HAP-1 (cell line): ENCODE measurements around the gene NUDCD3.
A peak's percentile ranks its signal among the peaks of the same experiment; 100 is the strongest.

Experiments
- DNase-seq, 2 experiments: peaks; one replicate each; pipeline ENCODE4 v3.0.0-alpha.2; 2016 to 2020; ENCODE audit warnings: low spot score in 2 of 2
- H3K27me3 ChIP-seq: fragments of 250-450 bp; sonication (Bioruptor Pico); 2 replicates; pipeline ENCODE4 v1.5.1; 2020; ENCODE audit warnings: low read depth, mild to moderate bottlenecking, moderate library complexity
- H3K36me3 ChIP-seq: fragments of 250-450 bp; sonication (Bioruptor Pico); replicated peaks from 2 replicates; pipeline ENCODE4 v1.5.1; 2020; ENCODE audit warnings: mild to moderate bottlenecking
- H3K4me1 ChIP-seq: fragments of 250-450 bp; sonication (Bioruptor Pico); 2 replicates; pipeline ENCODE4 v1.5.1; 2020; ENCODE audit warnings: mild to moderate bottlenecking
- H3K4me3 ChIP-seq: fragments of 250-450 bp; sonication (Bioruptor Pico); 2 replicates; pipeline ENCODE4 v1.5.1; 2020; ENCODE audit warnings: mild to moderate bottlenecking, moderate library complexity
- H3K9me3 ChIP-seq: fragments of 250-450 bp; sonication (Bioruptor Pico); 2 replicates; pipeline ENCODE4 v1.5.1; 2020; ENCODE audit warnings: mild to moderate bottlenecking, moderate library complexity
- in situ Hi-C: fragments of 300-500 bp; cut with MboI; formaldehyde crosslinking; loops from 3 replicates; pipeline ENCODE4 v1.14.3; 2020; ENCODE audit warnings: low sequenced_read_pairs, inconsistent platforms, mixed read lengths

NUDCD3 gene

GRCh38 chr7:44482502-44483485, 7.7 kb downstream of the NUDCD3 start:
- no peaks in the 10 kb centered on the region for H3K27me3 ChIP-seq
- DNase-seq = no peak
- H3K4me1 ChIP-seq = no peaks in the 10 kb centered on the region
- no peaks in the 10 kb centered on the region for H3K9me3 ChIP-seq
- H3K4me3 ChIP-seq = no peak overlapping the region
- in situ Hi-C loops = loop anchor here (10.0 kb wide), 1 partner anchor 238 kb away; no protein-coding TSS in a partner anchor
- H3K36me3 ChIP-seq = peaks cover 63% of the 10 kb centered on the region

GRCh38 chr7:44477938-44478337, 12.5 kb downstream of the NUDCD3 start:
- Histone ChIP-seq H3K4me1 (no peaks in the 10 kb centered on the region), H3K9me3 (no peaks in the 10 kb centered on the region), H3K27me3 (no peaks in the 10 kb centered on the region), H3K36me3 (peaks cover 65% of the 10 kb centered on the region), H3K4me3 (no peak overlapping the region)
- in situ Hi-C loops = no loop called here
- DNase-seq = no peak

DNA sequence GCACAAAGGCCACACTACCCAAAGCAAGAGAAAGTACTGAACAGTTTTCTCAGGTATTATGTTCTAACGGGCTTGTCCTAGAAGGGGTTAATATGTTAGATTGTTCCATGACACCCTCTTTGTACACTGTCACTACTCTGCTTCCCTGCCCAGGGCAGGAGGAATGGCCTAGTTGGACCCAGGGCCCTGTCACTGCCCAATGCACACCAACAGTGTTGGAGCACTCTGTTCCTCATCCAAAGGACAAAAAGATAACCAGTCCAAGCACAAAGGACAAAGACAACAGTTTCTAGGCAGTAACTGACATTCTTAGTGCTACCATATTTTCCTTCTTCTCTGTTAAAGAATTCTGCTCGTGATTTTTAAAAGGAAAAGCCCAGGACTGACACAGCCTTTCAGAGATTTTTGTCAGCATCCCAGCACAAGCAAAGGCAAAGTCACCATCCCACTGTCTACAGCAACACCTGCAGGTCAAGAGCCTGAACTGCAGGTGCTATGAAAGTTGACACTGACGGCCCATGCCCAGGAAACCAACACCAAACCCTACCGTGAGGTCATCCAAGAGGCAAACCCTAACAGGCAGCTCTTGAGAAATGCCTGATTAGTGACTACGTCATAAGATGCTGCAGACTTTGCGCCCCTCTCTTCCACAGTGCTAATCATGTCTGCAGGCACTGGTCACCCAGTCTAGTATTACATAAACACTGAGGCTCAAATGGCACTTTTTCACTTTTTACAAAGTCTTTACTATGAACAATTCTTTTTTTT, 13.2 kb downstream of the NUDCD3 start:
- DNase-seq = peak; percentile 45 to 64
- Histone ChIP-seq H3K4me3 (no peak overlapping the region), H3K4me1 (no peaks in the 10 kb centered on the region), H3K27me3 (no peaks in the 10 kb centered on the region), H3K36me3 (peaks cover 62% of the 10 kb centered on the region), H3K9me3 (no peaks in the 10 kb centered on the region)
- in situ Hi-C loops = no loop called here

GRCh38 chr7:44476313-44476712, 14.1 kb downstream of the NUDCD3 start:
- Histone ChIP-seq H3K4me1 (no peaks in the 10 kb centered on the region), H3K9me3 (no peaks in the 10 kb centered on the region), H3K36me3 (peaks cover 59% of the 10 kb centered on the region), H3K27me3 (no peaks in the 10 kb centered on the region), H3K4me3 (no peak overlapping the region)
- DNase-seq = no peak
- in situ Hi-C loops = no loop called here

DNA sequence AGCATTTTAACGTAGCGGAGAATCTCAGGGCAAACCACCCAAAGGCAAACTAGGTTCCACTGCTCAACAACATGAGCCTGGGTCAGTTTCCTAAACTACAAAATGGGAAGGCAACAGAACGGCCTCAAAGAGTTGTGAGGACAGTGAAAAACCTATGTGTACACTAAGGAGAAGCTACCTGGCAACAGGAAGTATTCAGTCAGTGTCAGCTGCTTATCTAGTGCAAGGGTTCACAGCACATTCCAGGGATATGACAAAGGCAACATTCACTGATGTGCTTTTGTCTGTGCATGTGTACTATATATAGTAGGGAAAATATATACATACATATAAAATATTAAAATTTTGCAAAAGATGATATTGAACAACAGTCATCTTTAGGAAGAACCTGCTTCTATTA, 17.2 kb downstream of the NUDCD3 start:
- peaks cover 4% of the 10 kb centered on the region; the same call in 1 of the 2 replicates for H3K4me1 ChIP-seq
- no peaks in the 10 kb centered on the region for H3K9me3 ChIP-seq
- peaks cover 46% of the 10 kb centered on the region for H3K36me3 ChIP-seq
- no peak for DNase-seq
- in situ Hi-C loops = no loop called here
- no peak overlapping the region for H3K4me3 ChIP-seq
- no peaks in the 10 kb centered on the region for H3K27me3 ChIP-seq

DNA sequence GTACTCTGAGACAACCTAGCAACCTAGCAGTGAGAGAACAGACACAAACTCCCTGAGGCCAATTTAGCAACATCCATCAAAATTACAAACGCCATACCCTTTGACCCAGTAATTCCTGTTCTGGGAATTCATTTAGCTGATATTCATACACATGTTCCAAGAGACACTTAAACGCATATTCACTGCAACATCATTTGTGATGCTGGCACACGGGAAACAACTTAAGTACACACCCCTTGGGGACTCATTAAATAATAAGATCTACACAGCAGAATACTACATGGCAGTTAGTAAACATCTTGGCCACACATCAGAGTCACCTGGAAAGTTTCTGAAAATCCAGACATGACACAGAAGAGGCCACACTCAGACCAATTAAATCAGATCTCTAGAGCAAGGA, 17.6 kb downstream of the NUDCD3 start:
- in situ Hi-C loops = no loop called here
- Histone ChIP-seq H3K4me1 (peaks cover 4% of the 10 kb centered on the region; the same call in 1 of the 2 replicates), H3K27me3 (no peaks in the 10 kb centered on the region), H3K9me3 (no peaks in the 10 kb centered on the region), H3K36me3 (peaks cover 43% of the 10 kb centered on the region), H3K4me3 (no peak overlapping the region)
- no peak for DNase-seq

- H3K9me3 ChIP-seq = no peaks in the 10 kb centered on the region
- DNase-seq = no peak
- peaks cover 4% of the 10 kb centered on the region; the same call in 1 of the 2 replicates for H3K4me1 ChIP-seq
- in situ Hi-C loops = no loop called here
- H3K4me3 ChIP-seq = no peak overlapping the region
- peaks cover 40% of the 10 kb centered on the region for H3K36me3 ChIP-seq
- no peaks in the 10 kb centered on the region for H3K27me3 ChIP-seq
These were observed 18.6 kb downstream of the NUDCD3 start for GRCh38 chr7:44471850-44472249.

DNA sequence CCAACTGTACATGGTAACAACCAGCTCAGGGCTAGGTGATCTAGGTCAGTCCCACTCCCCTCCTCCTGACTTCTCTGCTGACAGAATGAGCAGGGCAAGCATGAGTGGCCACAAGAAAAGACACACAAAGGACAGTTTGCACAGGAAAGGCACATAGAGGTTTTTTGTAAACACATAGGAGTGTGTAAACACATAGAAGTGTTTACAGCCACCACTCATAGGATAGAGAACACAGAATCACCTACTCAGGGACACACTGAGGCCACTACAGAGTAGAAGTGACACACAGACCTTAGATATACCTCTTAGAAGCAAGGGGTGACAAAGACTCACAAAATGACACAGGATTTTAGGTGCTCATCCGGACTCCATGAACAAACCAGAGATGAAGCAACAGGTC, 19.0 kb downstream of the NUDCD3 start:
- no peaks in the 10 kb centered on the region for H3K9me3 ChIP-seq
- in situ Hi-C loops = no loop called here
- peaks cover 38% of the 10 kb centered on the region for H3K36me3 ChIP-seq
- peaks cover 4% of the 10 kb centered on the region; the same call in 1 of the 2 replicates for H3K4me1 ChIP-seq
- no peak for DNase-seq
- H3K4me3 ChIP-seq = no peak overlapping the region
- no peaks in the 10 kb centered on the region for H3K27me3 ChIP-seq

- no peak overlapping the region for H3K4me3 ChIP-seq
- no peaks in the 10 kb centered on the region for H3K27me3 ChIP-seq
- in situ Hi-C loops = no loop called here
- no peaks in the 10 kb centered on the region for H3K9me3 ChIP-seq
- DNase-seq = no peak
- peaks cover 36% of the 10 kb centered on the region for H3K36me3 ChIP-seq
- peaks cover 4% of the 10 kb centered on the region; the same call in 1 of the 2 replicates for H3K4me1 ChIP-seq
These were observed 19.7 kb downstream of the NUDCD3 start for GRCh38 chr7:44470628-44471245.

DNA sequence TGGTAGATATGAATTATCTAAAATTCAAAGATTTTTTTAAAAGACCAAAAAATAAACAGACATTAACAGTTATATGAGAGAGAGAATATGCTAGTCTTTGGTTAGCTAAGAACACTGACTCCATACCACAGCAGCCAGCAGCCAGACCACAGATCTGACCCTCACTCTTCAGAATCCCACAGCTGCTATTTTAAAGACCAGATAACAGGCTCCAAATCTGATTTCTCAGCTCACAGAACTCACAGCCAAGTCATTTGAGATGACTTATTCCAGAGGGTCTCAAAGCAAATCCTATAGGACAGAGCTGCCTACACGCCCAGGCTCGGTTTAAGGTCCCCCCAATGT, 20.4 kb downstream of the NUDCD3 start:
- H3K27me3 ChIP-seq = no peaks in the 10 kb centered on the region
- no peak overlapping the region for H3K4me3 ChIP-seq
- DNase-seq = no peak
- in situ Hi-C loops = no loop called here
- no peaks in the 10 kb centered on the region for H3K9me3 ChIP-seq
- H3K36me3 ChIP-seq = peaks cover 38% of the 10 kb centered on the region
- H3K4me1 ChIP-seq = peaks cover 4% of the 10 kb centered on the region; the same call in 1 of the 2 replicates

DNA sequence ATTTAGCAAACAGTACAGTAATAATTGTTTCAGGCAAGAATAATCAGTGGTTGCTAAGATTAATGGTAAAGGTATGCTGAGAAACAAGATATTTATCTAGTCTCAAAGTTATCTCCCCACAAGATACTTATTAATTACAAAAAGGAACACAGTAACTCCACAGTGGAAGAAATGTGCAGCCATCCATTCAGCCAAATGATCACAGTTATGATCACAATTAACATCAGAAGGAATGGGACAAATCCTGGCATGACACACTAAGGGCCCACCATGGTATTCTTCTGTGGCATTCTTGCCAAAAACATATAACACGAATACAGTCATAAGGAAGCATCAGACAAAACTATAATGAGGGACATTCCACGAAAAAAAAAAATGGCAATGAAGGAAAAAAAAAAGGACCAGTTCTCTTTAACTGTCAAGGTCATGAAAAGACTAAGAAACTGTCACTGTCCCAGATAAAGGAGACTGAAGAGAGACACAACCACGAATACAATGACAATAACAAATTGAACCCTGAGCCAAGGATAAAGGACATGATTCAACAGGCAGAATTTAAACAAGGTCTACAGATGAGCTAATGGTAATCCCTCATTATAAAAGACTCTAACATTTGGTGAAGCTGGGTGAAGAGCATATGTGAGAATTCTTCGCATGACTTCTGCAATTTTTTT, 20.9 kb downstream of the NUDCD3 start:
- H3K36me3 ChIP-seq = peaks cover 36% of the 10 kb centered on the region
- DNase-seq = no peak
- H3K27me3 ChIP-seq = no peaks in the 10 kb centered on the region
- peaks cover 4% of the 10 kb centered on the region; the same call in 1 of the 2 replicates for H3K4me1 ChIP-seq
- no peaks in the 10 kb centered on the region for H3K9me3 ChIP-seq
- in situ Hi-C loops = no loop called here
- H3K4me3 ChIP-seq = no peak overlapping the region

- Histone ChIP-seq H3K4me1 (peaks cover 4% of the 10 kb centered on the region; the same call in 1 of the 2 replicates), H3K4me3 (no peak overlapping the region), H3K9me3 (no peaks in the 10 kb centered on the region), H3K27me3 (no peaks in the 10 kb centered on the region), H3K36me3 (peaks cover 23% of the 10 kb centered on the region; the same call in 1 of the 2 replicates)
- in situ Hi-C loops = no loop called here
- DNase-seq = no peak
These were observed 23.3 kb downstream of the NUDCD3 start for GRCh38 chr7:44467217-44467548.
